ENCODE measurements around the gene NLRP10. TPM values are rescaled to one million over a fixed set of nuclear protein-coding genes. Genes with fewer than 3 reads are reported as not detected.

NLRP10 gene
- total RNA-seq, 3 donors from 2014 or later, result not detected

GRCh38 chr11:7967826-7968225, 2.6 kb upstream of the NLRP10 start:
- Histone ChIP-seq H3K4me3 (no peak overlapping the region), H3K9me3 (no peaks in the 10 kb centered on the region), H3K4me1 (ENCODE audit: low read depth) (no peaks in the 10 kb centered on the region), H3K36me3 (ENCODE audit: low read depth) (no peaks in the 10 kb centered on the region)
- no peak for TF ChIP-seq CTCF (IDR thresholded peaks at IDR 0.05)
- intact Hi-C loops (cut with DNase I, micrococcal nuclease), result no loop called here
- no peak for ATAC-seq
- no peak for DNase-seq

- no peak for ATAC-seq
These were observed 1.9 kb upstream of the NLRP10 start for GRCh38 chr11:7967097-7967496.

GRCh38 chr11:7964873-7965272, 374 bp downstream of the NLRP10 start:
- H3K4me1 ChIP-seq (ENCODE audit: low read depth), result no peaks in the 10 kb centered on the region
- ATAC-seq, result no peak
- DNase-seq, result no peak
- no peaks in the 10 kb centered on the region for H3K9me3 ChIP-seq
- no peaks in the 10 kb centered on the region for H3K36me3 ChIP-seq (ENCODE audit: low read depth)
- no peak overlapping the region for H3K4me3 ChIP-seq
- intact Hi-C loops (cut with DNase I, micrococcal nuclease), result no loop called here
- TF ChIP-seq CTCF (IDR thresholded peaks at IDR 0.05), result no peak

More at GRCh38 chr11:7967097-7967496, 1.9 kb upstream of the NLRP10 start:
- no peak for TF ChIP-seq CTCF (IDR thresholded peaks at IDR 0.05)
- Histone ChIP-seq H3K9me3 (no peaks in the 10 kb centered on the region), H3K4me1 (ENCODE audit: low read depth) (no peaks in the 10 kb centered on the region), H3K36me3 (ENCODE audit: low read depth) (no peaks in the 10 kb centered on the region), H3K4me3 (no peak overlapping the region)
- intact Hi-C loops (cut with DNase I, micrococcal nuclease), result no loop called here
- DNase-seq, result no peak

GRCh38 chr11:7964261-7964660, 986 bp downstream of the NLRP10 start:
- intact Hi-C loops (cut with DNase I, micrococcal nuclease), result no loop called here
- no peak for ATAC-seq
- no peak overlapping the region for H3K4me3 ChIP-seq
- DNase-seq, result no peak
- TF ChIP-seq CTCF (IDR thresholded peaks at IDR 0.05), result no peak
- H3K9me3 ChIP-seq, result no peaks in the 10 kb centered on the region
- H3K4me1 ChIP-seq (ENCODE audit: low read depth), result no peaks in the 10 kb centered on the region
- no peaks in the 10 kb centered on the region for H3K36me3 ChIP-seq (ENCODE audit: low read depth)

GRCh38 chr11:7955191-7955590, 10.1 kb downstream of the NLRP10 start:
- Histone ChIP-seq H3K36me3 (ENCODE audit: low read depth) (no peaks in the 10 kb centered on the region), H3K9me3 (no peaks in the 10 kb centered on the region), H3K4me3 (no peak overlapping the region), H3K4me1 (ENCODE audit: low read depth) (no peaks in the 10 kb centered on the region)
- no peak for ATAC-seq
- TF ChIP-seq CTCF (IDR thresholded peaks at IDR 0.05), result no peak
- intact Hi-C loops (cut with DNase I, micrococcal nuclease), result no loop called here
- no peak for DNase-seq

- Histone ChIP-seq H3K9me3 (no peaks in the 10 kb centered on the region), H3K4me1 (ENCODE audit: low read depth) (no peaks in the 10 kb centered on the region), H3K4me3 (no peak overlapping the region), H3K36me3 (ENCODE audit: low read depth) (no peaks in the 10 kb centered on the region)
- no peak for ATAC-seq
- intact Hi-C loops (cut with DNase I, micrococcal nuclease), result no loop called here
- no peak for DNase-seq
- no peak for TF ChIP-seq CTCF (IDR thresholded peaks at IDR 0.05)
These were observed 15.3 kb downstream of the NLRP10 start for GRCh38 chr11:7949934-7950333.
